Hematopoietic multipotent progenitor cell treated with erythropoietin and hydrocortisone succinate and interleukin-3 and kit ligand, for 6 days (in vitro differentiated cells): ENCODE measurements around the gene GRIN1.
"Not testable (repeated sequence)": the region's sequence is repeated elsewhere in the genome, so short reads cannot be mapped to it uniquely, and the experiment has no call there.

Experiments
- DNase-seq: peaks from one replicate; pipeline ENCODE4 v3.0.0-alpha.2; 2015

The GRIN1 gene

DNA sequence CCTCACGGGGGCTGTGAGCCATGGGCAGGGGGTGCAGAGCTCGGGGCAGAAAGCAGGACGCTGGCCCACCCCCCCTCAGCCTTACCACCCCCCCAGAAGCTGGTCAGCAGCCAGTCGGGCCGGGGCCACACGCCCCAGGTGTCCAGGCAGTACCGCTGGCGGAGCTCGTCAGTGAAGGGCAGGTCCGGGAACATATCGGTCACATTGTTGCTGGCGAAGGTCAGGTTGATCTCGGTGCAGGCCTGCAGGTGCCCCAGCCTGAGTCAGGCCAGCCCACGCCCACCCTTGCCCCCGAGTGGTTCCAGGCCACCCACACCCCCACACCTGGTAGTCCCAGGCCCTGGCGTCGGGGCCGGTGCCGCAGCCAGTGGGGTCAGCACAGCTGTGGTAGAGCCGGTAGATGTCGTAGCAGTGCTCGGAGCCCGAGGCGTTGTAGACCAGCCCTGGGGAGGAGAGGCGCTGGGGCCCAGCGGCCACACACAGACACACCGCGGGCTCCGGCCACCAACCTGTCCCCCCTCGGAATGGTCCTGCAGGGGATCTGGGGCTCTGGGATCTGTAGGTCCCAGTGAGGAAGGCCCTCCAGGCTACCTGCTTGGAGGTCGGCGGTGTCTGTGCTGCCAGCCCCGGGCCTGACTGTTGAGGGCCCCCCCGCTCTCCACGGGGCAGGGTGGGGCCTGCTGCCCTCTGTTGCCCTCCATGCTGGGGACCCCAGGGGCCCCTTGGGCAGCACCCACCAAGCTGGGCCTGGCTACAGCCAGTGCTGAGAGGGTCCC is 27.0 kb upstream of the GRIN1 start:
- no peak for DNase-seq

DNA sequence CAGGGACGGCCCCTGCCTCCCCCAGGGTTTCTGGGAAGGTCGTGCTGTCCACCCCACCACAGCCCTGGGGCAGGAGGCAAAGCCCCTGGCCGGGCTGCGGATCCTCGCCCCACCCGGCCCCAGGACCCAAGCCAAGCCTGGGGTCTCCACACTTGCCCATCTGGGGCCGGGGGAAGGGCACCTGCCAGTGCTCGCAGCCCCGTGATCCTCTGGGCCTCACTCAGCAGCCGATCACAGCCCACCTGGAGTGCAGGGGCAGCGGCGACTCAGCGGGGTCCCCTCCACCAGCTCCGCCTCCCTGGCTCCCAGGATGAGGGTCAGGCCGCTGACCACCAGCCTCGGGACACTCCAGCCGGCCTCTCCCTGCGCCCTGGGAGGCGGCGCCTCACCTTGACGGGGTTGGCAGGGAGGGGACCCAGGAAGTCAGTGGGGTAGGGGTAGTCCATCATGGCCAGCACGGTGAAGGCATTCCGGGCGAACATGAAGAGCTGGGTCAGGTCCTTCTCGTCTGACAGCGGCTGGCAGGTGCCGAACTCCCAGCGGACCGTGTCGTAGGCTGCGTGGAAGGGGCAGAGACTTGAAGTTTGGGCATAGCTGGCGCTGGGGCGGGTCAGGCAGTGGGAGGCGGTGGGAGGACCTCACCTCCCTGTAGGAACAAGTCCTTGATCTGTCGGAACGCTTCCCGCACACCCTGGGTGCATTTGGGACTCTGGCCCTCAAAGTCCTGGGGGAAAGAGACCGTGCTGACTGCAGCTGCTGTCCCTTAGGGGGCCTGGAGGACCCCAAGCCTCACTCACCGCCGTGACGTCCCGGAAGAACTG is 26.2 kb upstream of the GRIN1 start:
- DNase-seq, result no peak

GRCh38 chr9:137113385-137114159 is 25.4 kb upstream of the GRIN1 start:
- peak; percentile 58 for DNase-seq

DNA sequence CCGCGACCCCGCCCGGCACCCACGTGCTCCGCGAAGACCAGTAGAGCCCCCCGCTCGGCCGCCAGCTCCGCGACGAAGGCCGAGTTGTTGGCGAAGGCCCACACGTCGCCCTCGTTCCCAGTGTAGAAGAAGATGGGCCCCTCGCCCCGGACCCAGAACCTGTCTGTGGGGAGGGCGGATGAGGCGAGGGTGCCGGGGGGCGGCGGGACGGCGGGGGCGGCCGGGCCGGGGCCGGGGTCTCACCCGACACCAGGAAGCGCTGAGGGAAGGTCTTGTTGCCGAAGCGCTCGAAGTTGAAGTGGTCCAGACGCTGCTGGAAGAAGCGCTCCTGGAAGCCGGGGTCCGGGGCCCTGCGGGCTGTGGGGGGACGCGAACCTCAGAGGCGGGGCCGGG is 24.7 kb upstream of the GRIN1 start:
- DNase-seq, result peak; percentile 45

DNA sequence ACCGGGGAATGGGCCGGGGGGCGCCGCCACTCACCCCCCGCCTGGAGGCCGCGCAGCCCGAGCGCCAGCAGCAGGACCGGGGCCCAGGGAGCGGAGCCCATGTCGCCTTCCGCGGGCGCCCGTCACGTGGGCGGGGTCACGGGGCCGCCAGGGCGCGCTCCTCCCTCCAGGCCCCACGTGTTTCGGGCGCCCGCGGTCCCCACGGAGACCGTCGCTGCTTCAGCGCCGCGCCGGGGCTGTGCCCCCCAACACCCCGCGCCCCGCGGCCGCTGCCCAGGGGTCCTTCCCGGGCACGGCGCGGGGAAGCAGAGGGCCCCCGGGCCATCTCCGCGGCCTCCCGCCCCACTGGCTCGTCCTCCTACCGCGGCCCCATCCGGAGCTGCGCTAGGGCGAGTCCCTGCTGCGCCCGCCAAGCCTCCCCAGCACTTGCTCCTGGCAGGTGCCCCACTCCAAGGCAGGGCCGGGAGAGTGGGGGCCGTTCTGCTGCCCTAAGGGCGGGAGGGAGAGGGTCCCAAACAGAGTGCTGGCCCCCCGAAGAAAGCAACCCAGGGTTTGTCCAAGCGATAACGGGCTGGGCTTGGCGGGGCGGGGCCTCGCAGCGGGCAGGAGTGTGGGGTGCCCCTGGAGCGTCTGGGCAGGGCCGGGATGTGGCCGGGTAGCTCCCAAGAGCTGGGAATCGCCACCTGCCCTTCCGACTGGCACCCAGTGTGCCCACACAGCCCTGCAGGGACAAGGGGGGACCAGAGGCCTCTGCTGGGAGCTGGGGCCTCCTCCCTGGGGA is 24.2 kb upstream of the GRIN1 start, which contains the start of gene DPP7:
Gene DPP7, minus strand, starts transcription at position 121 of the 781 bp plus-strand sequence. Its CDS starts 20 bp downstream, at position 101.
- DNase-seq, result peak; percentile 85

DNA sequence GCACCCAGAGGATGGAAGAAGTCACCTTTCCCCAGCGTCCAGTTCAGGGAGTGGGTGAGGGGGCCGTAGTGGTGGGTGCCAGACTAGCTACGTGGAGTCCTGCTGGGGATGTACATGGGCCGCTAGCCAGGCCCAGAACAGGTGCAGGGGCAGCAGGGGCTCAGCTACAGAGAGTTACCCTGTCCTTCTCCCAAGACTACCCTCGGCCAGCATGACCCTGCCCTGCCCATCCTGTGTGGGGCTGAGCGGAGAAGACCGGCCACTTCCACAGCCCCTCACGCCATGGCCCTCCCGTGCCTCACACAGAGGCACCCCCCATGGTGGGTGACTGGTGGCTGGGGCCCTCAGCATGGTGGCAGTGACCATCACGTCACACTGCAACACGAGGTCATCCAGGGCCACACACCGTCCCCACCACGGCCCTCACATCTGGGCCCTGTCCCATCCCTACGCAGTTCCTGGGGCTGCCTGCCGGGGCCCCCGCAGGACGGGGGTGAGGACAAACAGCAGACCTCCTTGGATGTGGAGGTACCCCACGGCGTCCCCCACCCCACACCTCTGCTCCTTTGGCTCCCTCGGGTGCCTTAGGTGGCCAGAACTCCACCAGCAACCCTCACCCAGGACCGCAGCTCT is 23.4 kb upstream of the GRIN1 start:
- DNase-seq, result no peak

- DNase-seq, result no peak
Measured at GRCh38 chr9:137116027-137116507, 22.9 kb upstream of the GRIN1 start.

- DNase-seq, result no peak
Measured at GRCh38 chr9:137116728-137117127, 22.2 kb upstream of the GRIN1 start.

GRCh38 chr9:137117269-137117731 is 21.7 kb upstream of the GRIN1 start:
- no peak for DNase-seq

- not testable (repeated sequence) for DNase-seq
Measured at GRCh38 chr9:137118092-137118603, 20.8 kb upstream of the GRIN1 start.

DNA sequence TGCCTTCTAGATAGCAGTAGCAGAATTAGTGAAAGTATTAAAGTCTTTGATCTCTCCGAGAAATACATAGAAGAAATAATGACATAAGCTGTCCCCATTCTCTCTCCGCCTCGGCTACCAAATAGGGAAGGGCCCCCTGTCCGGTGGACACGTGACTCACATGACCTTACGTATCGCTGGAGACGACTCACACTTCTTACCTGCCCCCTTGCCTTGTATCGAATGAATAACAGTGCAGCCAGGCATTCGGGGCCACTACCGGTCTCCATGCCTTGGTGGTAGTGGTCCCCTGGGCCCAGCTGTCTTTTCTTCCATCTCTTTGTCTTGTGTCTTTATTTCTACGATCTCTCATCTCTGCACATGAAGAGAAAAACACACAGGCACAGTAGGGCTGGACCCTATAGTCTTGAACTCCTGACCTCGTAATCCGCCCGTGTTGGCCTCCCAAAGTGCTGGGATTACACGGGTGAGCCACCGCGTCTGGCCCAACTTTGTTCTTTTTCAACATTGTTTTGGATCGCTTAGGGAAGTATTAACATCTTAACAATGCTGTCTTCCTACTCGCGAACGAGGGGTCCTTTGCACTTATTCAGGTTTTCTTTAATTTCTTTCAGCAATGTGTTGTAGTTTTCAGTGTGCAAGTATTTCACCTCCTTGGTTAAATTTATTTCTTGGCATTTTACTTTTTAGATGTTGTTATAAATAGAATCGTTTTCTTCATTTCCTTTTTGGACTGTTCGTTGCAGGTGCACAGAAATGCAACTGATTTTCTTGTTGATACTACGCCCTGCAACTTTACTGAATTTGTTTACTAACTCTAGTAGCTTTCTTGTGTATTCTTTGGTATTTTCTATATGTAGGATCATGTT is 16.8 kb upstream of the GRIN1 start:
- not testable (repeated sequence) for DNase-seq

DNA sequence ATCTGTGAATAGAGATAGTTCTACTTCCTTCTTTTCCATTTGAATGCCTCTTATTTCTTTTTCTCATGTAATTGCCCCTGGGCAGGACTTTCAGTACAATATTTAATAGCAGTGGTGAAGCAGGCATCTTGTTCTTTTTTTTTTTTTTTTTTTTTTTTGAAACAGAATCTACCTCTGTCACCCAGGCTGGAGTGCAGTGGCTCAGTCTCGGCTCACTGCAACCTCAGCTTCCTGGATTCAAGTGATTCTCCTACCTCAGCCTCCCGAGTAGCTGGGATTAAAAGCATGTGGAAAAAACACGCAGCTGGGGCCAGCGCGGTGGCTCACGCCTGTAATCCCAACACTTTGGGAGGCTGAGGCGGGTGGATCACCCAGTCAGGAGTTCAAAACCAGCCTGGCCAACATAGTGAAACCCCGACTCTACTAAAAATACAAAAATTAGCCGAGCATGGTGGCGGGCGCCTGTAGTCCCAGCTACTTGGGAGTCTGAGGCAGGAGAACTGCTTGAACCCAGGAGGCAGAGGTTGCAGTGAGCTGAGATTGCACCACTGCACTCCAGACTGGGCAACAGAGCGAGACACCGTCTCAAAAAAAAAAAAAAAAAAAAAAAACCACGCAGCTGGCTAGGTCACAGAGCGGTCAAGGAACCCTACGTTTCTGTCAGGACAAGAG is 16.0 kb upstream of the GRIN1 start:
- DNase-seq, result not testable (repeated sequence)

GRCh38 chr9:137123468-137123837 is 15.5 kb upstream of the GRIN1 start:
- DNase-seq, result no peak

DNA sequence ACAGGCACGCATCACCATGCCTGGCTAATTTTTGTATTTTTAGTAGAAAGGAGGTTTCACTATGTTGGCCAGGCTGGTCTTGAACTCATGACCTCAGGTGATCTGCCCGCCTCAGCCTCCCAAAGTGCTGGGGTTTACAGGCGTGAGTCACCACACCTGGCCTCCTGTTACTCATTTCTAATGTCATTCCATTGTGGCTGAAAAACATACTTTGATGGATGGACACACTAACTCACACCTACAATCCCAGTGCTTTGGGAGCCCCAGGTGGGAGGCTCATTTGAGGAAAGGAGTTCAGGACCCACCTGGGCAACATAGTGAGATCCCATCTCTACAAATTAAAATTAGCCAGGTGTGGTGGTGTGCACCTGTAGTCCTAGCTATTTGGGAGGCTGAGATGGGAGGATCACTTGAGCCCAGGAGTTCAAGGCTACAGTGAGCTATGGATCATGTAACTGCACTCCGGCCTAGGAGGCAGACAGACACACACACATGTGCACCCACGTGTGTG is 14.9 kb upstream of the GRIN1 start:
- DNase-seq, result not testable (repeated sequence)

GRCh38 chr9:137126786-137127185 is 12.2 kb upstream of the GRIN1 start:
- no peak for DNase-seq

GRCh38 chr9:137127301-137128157 is 11.4 kb upstream of the GRIN1 start:
- peak; percentile 91 for DNase-seq

DNA sequence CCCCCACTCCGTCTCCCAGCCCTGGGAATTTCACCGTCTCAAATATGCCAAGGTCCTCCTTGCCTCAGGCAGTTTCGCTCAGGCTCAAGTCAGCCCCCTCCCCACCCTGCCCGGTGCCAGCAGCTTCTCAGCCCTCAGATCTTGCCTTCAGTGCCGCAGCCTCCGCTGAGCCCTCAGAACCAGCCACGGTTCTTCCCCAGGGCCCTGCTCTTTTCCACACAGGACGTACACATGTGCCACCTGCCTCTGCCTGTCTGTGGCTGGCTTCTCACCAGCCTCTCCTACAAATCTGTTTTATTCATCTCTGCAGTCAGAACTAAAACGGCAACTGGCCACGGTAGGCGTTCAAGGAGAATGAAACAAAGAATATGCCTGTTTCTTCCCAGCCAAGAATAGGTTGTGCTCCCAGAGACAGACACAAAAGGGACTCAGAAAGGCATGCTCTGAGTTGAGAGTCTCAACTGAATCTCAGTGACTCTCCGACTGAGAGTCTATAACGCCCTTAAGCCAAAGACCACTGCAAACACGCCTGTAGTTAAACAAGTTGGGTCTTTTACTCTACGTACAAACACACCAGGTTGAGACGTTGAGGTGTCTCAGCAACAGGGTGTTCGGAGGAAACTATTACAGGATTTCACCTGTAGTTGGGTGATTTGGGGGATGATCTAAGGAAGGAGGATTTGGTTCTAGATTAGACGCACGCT is 10.6 kb upstream of the GRIN1 start:
- peak; percentile 49 for DNase-seq
